HepG2 (cell line): ENCODE data around the gene CYBC1. TPM values are rescaled to one million over a fixed set of nuclear protein-coding genes. Genes with fewer than 3 reads are reported as not detected.

ENCODE experiments used
- AGO2 ChIP-seq: fragments of 200-400 bp; formaldehyde crosslinking; optimal IDR thresholded peaks from 2 replicates; pipeline ENCODE3; 2017; ENCODE audit warnings: mild to moderate bottlenecking, low read depth, low read length, moderate library complexity
- ARID3A ChIP-seq: IDR thresholded peaks from 2 replicates; pipeline ENCODE4 v1.6.1; 2012; ENCODE audit warnings: low read depth, low read length, improper control_type of control experiment
- ASH2L ChIP-seq: fragments of 300-600, 200-600 bp; sonication (generic); IDR thresholded peaks from 2 replicates; pipeline ENCODE4 v1.7.0; 2017; ENCODE audit warnings: low read depth, mild to moderate bottlenecking, moderate library complexity, mixed read lengths, low read length; ENCODE audit not compliant: insufficient read length
- ATF2 ChIP-seq: sonication (generic); formaldehyde crosslinking; IDR thresholded peaks from 2 replicates; pipeline ENCODE4 v1.4.0; 2020; ENCODE audit warnings: missing genetic modification reagents
- BCL3 ChIP-seq: sonication (generic); formaldehyde crosslinking; IDR thresholded peaks from 2 replicates; pipeline ENCODE4 v1.5.1; 2020; ENCODE audit warnings: mild to moderate bottlenecking, missing genetic modification reagents, moderate library complexity
- BHLHE40 ChIP-seq: IDR thresholded peaks from 2 replicates; pipeline ENCODE4 v1.6.1; 2011; ENCODE audit warnings: low read length, improper control_type of control experiment
- CBX2 ChIP-seq, 2 experiments: fragments of 200-600 bp in 1 of 2; sonication (generic); formaldehyde crosslinking in 1 of 2; IDR thresholded peaks; 2 replicates each; pipeline versions ENCODE4 v1.7.0 to v1.8.1; 2018 to 2022; ENCODE audit warnings: low read depth in 2 of 2, low read length in 1 of 2, mild to moderate bottlenecking in 1 of 2, missing genetic modification reagents in 1 of 2
- CENPT ChIP-seq: sonication (generic); formaldehyde crosslinking; IDR thresholded peaks from 2 replicates; pipeline ENCODE4 v1.8.0; 2022; ENCODE audit warnings: low read depth, mild to moderate bottlenecking, moderate library complexity, missing genetic modification reagents
- CHCHD3 ChIP-seq: sonication (generic); formaldehyde crosslinking; IDR thresholded peaks from 2 replicates; pipeline ENCODE4 v1.8.0; 2022; ENCODE audit warnings: mild to moderate bottlenecking, missing genetic modification reagents, moderate library complexity
- IKZF1 ChIP-seq: fragments of 450-650 bp; IDR thresholded peaks from 2 replicates; pipeline ENCODE4 v1.7.1; 2016
- IRF1 ChIP-seq: sonication (generic); formaldehyde crosslinking; IDR thresholded peaks from 2 replicates; pipeline ENCODE4 v1.4.0; 2020; ENCODE audit warnings: low read depth, mild to moderate bottlenecking, missing genetic modification reagents
- KAT8 ChIP-seq: IDR thresholded peaks from 2 replicates; pipeline ENCODE4 v1.6.1; 2016; ENCODE audit warnings: missing genetic modification reagents, missing compliant biosample characterization
- MTF2 ChIP-seq: sonication (generic); formaldehyde crosslinking; IDR thresholded peaks from 2 replicates; pipeline ENCODE4 v1.5.0; 2020; ENCODE audit warnings: missing genetic modification reagents, borderline replicate concordance
- MYC ChIP-seq: sonication (generic); formaldehyde crosslinking; IDR thresholded peaks from 2 replicates; pipeline ENCODE4 v1.9.0; 2021; ENCODE audit warnings: missing genetic modification reagents, borderline replicate concordance
- PATZ1 ChIP-seq: sonication (generic); formaldehyde crosslinking; IDR thresholded peaks from 2 replicates; pipeline ENCODE4 v1.4.0; 2020; ENCODE audit warnings: missing genetic modification reagents
- PHF5A ChIP-seq: IDR thresholded peaks from one replicate; pipeline ENCODE4 v1.6.1; 2018; ENCODE audit warnings: low read depth, missing genetic modification reagents; ENCODE audit not compliant: unreplicated experiment
- PLSCR1 ChIP-seq: sonication (generic); formaldehyde crosslinking; IDR thresholded peaks from 2 replicates; pipeline ENCODE4 v1.5.0; 2020; ENCODE audit warnings: missing genetic modification reagents, mild to moderate bottlenecking, borderline replicate concordance
- POLR2A ChIP-seq, 2 experiments: IDR thresholded peaks; 2 replicates each; pipeline ENCODE4 v1.6.1; 2011; ENCODE audit warnings: low read depth in 2 of 2, low read length in 2 of 2, mild to moderate bottlenecking in 1 of 2, moderate library complexity in 1 of 2; ENCODE audit not compliant: insufficient read depth in 1 of 2
- SRY ChIP-seq: sonication (generic); formaldehyde crosslinking; IDR thresholded peaks from 2 replicates; pipeline ENCODE4 v1.8.0; 2022; ENCODE audit warnings: mild to moderate bottlenecking, missing genetic modification reagents
- TCF7 ChIP-seq: sonication (generic); IDR thresholded peaks from 2 replicates; pipeline ENCODE4 v1.6.1; 2016; ENCODE audit warnings: antibody characterized with exemption, low read depth
- U2AF1 ChIP-seq: fragments of 200-400 bp; formaldehyde crosslinking; optimal IDR thresholded peaks from 2 replicates; pipeline ENCODE3; 2017; ENCODE audit warnings: mild to moderate bottlenecking, low read depth, low read length
- ZNF678 ChIP-seq: sonication (generic); formaldehyde crosslinking; IDR thresholded peaks from 2 replicates; pipeline ENCODE4 v1.4.0; 2020; ENCODE audit warnings: mild to moderate bottlenecking, missing genetic modification reagents
- ZSCAN12 ChIP-seq: sonication (generic); formaldehyde crosslinking; IDR thresholded peaks from 2 replicates; pipeline ENCODE4 v1.9.0; 2021; ENCODE audit warnings: mild to moderate bottlenecking, missing genetic modification reagents
- polyA plus RNA-seq, 8 experiments: library from polyadenylated mRNA; depleted of rRNA in 3 of 8; stranded (reverse) in 7 of 8; unstranded in 1 of 8; fragments of >200 nt; fragmentation: Illumina TruSeq in 4 of 8; extraction: Trizol in 4 of 8; gene quantifications; 2 replicates each; pipeline versions ENCODE4 v1.2.1 to v1.2.3, GENCODE V29; 2011 to 2016; ENCODE audit warnings: low read depth in 4 of 8, missing spikeins in 1 of 8, mixed read lengths in 1 of 8; ENCODE audit not compliant: insufficient read depth in 1 of 8
- total RNA-seq, 5 experiments: library from RNA; depleted of rRNA; stranded (reverse); fragments of >200 nt; fragmentation: Illumina TruSeq; extraction: Trizol; gene quantifications; 2 replicates each; pipeline ENCODE4 v1.2.3, GENCODE V29; 2016; ENCODE audit warnings: low read depth in 1 of 5

The CYBC1 gene
- total and polyA plus RNA-seq, 2 of the 13 experiments (the other 11 are each of a cell fraction or from before 2014, with no cell fraction given), result 43.4 to 44.1 TPM

- TF ChIP-seq PATZ1 (CRISPR knock-in tag) (no peak), ASH2L (no peak), POLR2A (IDR thresholded peaks at IDR 0.05; ENCODE audit: insufficient read depth in 1 of 2, low read depth in 2 of 2, low read length in 2 of 2) (no peak), BHLHE40 (no peak), SRY (CRISPR knock-in tag) (0 out of 2 replicates have a peak, but pooled peaks have one; percentile 27), CBX2 (IDR thresholded peaks at IDR 0.05; ENCODE audit: low read depth, low read length) (no peak), CBX2 (CRISPR knock-in tag; IDR thresholded peaks at IDR 0.05; ENCODE audit: low read depth) (no peak), AGO2 (no peak), MYC (no peak), CENPT (CRISPR knock-in tag) (peak; percentile 74; the same call in 1 of the 2 replicates), ATF2 (CRISPR knock-in tag) (no peak), U2AF1 (no peak), ARID3A (no peak), PHF5A (CRISPR knock-in tag) (no peak), ZNF678 (CRISPR knock-in tag) (no peak), CHCHD3 (CRISPR knock-in tag) (no peak), ZSCAN12 (CRISPR knock-in tag) (peak; percentile 73; the same call in 1 of the 2 replicates), IRF1 (CRISPR knock-in tag) (no peak), BCL3 (CRISPR knock-in tag) (no peak), PLSCR1 (no peak), TCF7 (no peak), MTF2 (no peak), IKZF1 (no peak), KAT8 (CRISPR knock-in tag) (no peak)
These were observed 8.4 kb upstream of the CYBC1 start (continued) for GRCh38 chr17:82458885-82459424.
